Brain microvascular endothelial cell (primary cell): ENCODE data around the gene TIRAP.

Experiments
- DNase-seq: peaks from one replicate; pipeline ENCODE4 v3.0.0-alpha.2; 2020
- H3K27ac ChIP-seq: fragments of 250-450 bp; sonication (Bioruptor Pico); 2 replicates; pipeline ENCODE4 v1.5.1; 2020; ENCODE audit warnings: mild to moderate bottlenecking, moderate library complexity
- H3K27me3 ChIP-seq: fragments of 250-450 bp; sonication (Bioruptor Pico); replicated peaks from 2 replicates; pipeline ENCODE4 v1.5.1; 2020; ENCODE audit warnings: mild to moderate bottlenecking
- H3K36me3 ChIP-seq: fragments of 250-450 bp; sonication (Bioruptor Pico); replicated peaks from 2 replicates; pipeline ENCODE4 v1.5.1; 2020; ENCODE audit warnings: mild to moderate bottlenecking
- H3K4me3 ChIP-seq: 2 replicates; pipeline ENCODE4 v1.5.1; 2011; ENCODE audit warnings: low read depth, mild to moderate bottlenecking, control low read depth, low read length, moderate library complexity
- CTCF ChIP-seq: IDR thresholded peaks from 2 replicates; pipeline ENCODE4 v1.5.1; 2011; ENCODE audit warnings: low read depth, mild to moderate bottlenecking, moderate library complexity, low read length, control low read depth, inconsistent platforms; ENCODE audit errors: missing control alignments
- in situ Hi-C: cut with HindIII; loops from 2 replicates; pipeline ENCODE4 v1.10.0; 2017; ENCODE audit warnings: low sequenced_read_pairs, low pct_ligation_motif_present

Gene TIRAP

GRCh38 chr11:126341760-126342161, 58.9 kb downstream of the TIRAP start:
- TF ChIP-seq CTCF: no peak
- in situ Hi-C loops: no loop called here
- no peaks in the 10 kb centered on the region for H3K27me3 ChIP-seq
- peak overlapping the region; percentile 54 for H3K27ac ChIP-seq
- no peaks in the 10 kb centered on the region for H3K36me3 ChIP-seq
- H3K4me3 ChIP-seq: no peak overlapping the region
- peak; percentile 70 for DNase-seq

DNA sequence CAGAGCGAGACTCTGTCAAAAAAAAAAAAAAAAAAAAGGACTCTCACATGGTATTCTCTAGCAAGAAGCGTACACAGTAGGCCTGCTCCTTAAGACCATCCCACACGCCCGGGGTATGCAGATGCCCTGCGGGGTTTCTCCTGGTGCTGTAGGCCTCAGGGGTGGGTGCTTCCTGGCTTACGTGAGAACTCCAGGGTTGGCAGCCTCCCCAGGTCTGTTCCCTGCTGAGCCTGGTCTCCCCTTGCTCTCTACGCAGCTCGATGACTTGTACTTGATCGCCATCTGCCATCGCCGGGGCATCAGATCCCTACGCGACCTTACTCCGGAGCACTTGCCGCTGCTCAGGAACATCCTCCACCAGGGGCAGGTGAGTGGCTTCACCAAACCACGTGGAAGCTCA, 60.2 kb downstream of the TIRAP start:
- Histone ChIP-seq H3K27me3 (no peaks in the 10 kb centered on the region), H3K4me3 (no peak overlapping the region), H3K27ac (no peak overlapping the region), H3K36me3 (no peaks in the 10 kb centered on the region)
- in situ Hi-C loops: no loop called here
- TF ChIP-seq CTCF: no peak
- no peak for DNase-seq
